ENCODE measurements around the gene GINS1.

GRCh38 chr20:25484224-25484846 is 76.9 kb downstream of the GINS1 start:
- TF ChIP-seq RAD21 (IDR thresholded peaks at IDR 0.05; ENCODE audit: low read length): no peak
- TF ChIP-seq GATA2 (CRISPR knock-in tag; IDR thresholded peaks at IDR 0.05): no peak
- TF ChIP-seq, protein P1, sequence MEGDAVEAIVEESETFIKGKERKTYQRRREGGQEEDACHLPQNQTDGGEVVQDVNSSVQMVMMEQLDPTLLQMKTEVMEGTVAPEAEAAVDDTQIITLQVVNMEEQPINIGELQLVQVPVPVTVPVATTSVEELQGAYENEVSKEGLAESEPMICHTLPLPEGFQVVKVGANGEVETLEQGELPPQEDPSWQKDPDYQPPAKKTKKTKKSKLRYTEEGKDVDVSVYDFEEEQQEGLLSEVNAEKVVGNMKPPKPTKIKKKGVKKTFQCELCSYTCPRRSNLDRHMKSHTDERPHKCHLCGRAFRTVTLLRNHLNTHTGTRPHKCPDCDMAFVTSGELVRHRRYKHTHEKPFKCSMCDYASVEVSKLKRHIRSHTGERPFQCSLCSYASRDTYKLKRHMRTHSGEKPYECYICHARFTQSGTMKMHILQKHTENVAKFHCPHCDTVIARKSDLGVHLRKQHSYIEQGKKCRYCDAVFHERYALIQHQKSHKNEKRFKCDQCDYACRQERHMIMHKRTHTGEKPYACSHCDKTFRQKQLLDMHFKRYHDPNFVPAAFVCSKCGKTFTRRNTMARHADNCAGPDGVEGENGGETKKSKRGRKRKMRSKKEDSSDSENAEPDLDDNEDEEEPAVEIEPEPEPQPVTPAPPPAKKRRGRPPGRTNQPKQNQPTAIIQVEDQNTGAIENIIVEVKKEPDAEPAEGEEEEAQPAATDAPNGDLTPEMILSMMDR (IDR thresholded peaks at IDR 0.05): no peak
